ENCODE results near the gene GNLY.

The GNLY gene

DNA sequence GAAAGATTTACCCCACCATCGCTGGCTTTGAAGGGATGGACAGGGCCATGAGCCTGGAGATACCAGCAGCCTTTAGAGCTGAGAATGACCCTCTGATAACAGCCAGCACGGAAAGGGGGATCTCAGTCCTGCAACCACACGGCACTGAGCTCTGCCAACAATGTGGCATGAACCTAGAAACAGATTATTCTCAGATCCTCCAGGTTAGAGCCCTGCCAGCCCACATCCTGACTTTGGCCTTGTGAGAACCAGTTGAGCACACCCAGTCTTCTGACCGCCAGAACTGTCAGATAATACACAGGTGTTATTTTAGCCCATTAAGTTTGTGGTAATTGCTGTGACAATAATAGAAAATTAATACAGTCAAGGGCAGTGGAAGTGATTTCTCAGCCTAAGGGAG, 9.4 kb upstream of the GNLY start:
- DNase-seq (ENCODE audit: low read depth in 2 of 2): no peak

DNA sequence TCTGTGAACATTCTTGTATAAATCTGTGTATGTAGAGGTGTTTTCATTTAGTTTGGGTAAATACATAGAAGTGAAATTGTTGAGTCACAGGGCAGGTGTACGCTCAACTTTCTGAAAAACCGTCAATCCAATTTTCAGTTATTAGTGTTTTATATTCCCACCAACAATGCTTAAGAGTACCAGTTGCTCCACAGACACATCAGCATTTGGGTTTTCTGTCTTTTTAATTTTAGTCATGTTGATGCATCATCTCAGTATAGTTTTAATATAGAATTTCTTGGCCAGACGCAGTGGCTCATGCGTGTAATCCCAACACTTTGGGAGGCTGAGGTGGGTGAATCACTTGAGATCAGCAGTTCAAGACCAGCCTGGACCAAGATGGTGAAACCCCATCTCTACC, 3.2 kb upstream of the GNLY start:
- DNase-seq (ENCODE audit: low read depth in 2 of 2): no peak

DNA sequence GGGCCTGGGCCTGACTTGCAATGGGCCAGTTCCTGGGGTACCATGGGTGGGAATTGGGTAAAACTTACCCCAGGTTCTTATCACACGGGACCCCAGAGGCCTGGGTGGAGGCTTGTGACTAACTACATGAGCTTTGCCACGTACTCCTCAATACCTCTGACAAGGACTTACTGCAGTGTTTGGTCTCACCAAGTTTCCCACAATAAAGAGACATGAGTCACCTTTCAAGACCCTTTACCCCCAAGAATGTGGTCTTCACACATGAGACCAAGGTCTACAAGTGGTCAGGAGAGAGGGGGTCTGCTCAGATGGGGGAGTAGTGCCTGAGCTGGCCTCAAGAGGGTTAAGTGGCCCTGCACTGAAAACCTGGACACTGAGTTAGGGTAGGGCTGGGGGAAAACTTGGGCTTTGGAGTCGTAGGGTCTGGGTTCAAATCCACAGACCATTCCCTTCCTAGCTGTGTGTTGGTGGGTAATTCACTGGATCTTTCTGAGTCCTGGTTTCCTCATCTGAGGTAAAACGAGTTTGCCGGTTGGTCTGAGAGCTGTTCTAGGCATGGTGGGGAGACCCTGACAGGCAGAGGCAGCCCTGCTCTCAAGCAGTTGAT, 2.0 kb upstream of the GNLY start:
- DNase-seq (ENCODE audit: low read depth in 2 of 2): no peak

DNA sequence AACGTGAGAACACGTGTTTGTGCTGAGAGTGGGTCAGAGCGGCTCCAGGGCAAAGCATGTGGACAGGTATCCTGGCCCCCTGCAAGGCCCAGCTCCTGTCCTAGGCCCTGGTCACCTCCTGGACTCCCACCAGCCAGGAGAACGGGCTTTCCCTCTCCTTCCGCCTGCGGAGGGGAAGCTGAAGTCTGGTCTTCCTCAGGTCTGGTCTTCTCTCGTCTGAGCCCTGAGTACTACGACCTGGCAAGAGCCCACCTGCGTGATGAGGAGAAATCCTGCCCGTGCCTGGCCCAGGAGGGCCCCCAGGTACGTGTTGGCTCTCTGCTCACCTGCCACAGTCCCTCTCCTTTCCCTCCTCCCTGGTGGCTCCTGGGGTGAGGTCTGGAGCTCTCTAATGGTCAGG, 963 bp downstream of the GNLY start:
- no peak for DNase-seq (ENCODE audit: low read depth in 2 of 2)

DNA sequence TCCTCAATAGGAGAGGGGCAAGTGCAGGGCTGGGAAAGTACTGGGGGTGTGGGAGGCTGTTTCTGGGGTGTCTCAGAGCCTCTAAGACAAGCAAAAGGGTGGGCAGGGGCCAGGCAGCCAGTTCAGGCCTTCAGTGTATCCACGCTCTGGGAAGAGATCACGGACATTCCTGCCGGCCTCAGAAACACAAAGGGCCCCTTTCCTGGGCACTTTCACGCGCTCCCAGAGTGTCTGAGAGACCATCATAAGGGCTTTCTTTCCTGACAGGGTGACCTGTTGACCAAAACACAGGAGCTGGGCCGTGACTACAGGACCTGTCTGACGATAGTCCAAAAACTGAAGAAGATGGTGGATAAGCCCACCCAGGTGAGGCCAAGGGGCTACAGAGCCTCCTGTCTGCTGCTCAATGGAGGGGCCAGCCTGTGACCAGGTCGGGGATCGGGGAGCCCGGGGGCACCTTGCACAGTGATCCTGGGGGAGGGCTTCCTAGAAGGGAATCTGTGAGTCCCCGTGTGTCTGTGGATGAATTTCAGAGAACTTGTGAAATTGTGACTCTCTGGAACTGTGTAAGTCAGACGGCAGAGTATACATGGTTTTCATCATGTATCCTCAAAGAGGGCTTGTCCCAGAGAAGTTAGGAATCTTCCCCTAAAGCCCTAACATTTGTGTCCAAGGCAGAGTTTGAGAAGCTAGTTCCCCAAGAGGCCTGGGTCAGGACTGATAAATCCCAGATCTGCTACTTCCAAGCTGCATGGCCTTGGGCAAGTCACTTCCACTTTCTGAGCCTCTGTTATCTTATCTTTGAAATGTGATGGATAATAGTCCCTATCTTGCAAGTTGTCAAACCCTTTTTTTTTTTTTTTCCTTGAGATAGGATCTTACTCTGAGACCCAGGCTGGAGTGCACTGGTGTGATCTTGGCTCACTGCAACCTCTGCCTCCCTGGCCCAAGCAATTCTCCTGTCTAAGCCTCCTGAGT, 1.8 kb downstream of the GNLY start:
- no peak for DNase-seq (ENCODE audit: low read depth in 2 of 2)

DNA sequence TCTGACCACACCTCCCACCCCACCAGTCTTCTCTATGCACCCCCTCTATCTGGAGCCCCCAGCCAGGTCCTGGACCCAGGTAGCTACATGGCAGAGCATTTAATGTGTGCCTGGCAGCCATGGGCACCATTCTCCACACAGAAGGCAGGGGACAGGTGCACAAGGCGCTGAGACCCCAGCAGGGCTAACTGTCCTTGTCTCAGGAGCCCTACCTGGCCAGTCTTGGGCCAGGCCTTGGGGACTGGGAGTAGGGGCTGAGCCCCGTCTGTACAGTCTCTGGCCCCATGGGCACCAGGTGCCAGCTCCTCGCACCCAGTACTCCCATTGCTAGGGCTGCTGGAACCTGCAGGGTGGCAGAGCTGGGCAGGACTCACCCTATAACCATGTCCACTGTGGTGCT, 2.9 kb downstream of the GNLY start:
- DNase-seq (ENCODE audit: low read depth in 2 of 2): no peak

DNA sequence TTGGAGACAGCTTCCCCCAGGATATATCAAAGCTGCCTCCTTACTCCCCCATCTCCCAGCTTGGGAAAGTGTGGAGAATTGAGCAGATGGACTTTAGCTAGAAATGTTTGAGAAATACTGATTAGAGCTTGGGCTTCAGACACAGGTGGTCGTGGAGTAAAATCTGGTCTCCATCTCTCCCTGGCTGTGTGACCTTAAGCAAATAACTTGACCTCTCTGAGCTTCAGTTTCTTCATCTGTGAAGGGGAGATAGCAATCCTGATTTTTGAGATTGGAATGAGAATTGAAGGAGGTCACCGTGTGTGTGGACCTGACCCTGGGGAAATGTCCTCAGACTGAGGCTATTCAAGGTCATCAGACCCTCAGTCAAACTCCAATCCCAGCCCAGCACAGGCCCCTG, 3.6 kb downstream of the GNLY start:
- DNase-seq (ENCODE audit: low read depth in 2 of 2): no peak

DNA sequence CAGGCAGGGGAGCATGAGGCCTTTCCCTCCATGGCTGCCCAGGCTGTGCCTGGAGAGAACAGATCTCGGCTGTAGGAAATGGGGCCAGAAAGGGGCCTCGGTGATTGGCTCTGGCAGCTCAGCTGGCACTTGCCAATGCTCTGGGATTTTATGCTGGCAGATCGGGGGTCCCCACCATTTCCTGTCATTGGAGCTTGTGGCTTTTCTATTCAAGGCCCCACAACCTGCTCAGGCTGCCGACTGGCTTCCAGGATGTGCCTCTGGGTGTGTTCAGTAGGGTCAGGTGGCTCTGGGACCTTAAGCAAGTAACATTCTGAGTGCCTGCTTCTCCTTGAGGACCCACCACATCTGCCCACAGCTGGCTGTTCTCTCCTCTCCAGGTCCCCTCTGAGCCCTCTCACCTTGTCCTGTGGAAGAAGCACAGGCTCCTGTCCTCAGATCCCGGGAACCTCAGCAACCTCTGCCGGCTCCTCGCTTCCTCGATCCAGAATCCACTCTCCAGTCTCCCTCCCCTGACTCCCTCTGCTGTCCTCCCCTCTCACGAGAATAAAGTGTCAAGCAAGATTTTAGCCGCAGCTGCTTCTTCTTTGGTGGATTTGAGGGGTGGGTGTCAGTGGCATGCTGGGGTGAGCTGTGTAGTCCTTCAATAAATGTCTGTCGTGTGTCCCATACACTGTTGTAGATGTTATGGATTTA, 4.2 kb downstream of the GNLY start:
- no peak for DNase-seq (ENCODE audit: low read depth in 2 of 2)

DNA sequence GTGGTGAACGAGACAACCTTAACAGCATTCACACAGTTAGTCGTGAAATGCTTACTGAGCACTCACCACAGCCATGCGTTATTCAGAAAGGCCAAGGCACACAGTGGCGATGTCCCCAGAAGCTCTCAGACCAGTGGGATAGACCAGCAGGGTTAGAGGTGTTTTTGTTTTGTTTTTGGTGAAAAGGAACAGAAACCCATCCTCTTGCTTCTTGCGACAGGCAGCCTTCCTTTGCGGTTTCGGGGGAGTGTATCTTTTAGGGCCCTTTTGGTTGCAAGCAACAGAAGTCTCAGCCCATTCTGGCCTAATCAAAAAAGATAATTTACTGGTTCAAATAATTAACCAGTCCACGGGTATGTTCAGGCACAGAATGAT, 4.7 kb downstream of the GNLY start:
- no peak for DNase-seq (ENCODE audit: low read depth in 2 of 2)

DNA sequence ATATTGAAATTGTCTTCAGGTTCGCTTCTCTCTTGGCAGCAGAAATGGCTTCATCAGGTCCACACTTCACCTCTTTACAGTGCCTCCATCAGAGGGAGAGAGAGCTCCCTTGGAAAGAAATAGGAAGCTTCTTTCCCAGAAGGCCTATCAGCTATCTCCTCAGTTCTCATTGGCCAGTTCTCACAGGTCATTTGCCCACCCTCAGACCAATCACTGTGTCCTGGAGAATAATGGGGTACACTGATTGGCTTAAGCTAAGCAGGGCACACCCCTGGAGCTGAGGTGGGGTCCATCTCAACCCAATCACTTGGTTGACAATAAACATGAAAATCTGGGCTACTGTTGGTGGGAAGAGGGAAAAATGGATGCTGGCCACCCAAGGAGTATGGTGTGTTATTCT, 5.2 kb downstream of the GNLY start:
- DNase-seq (ENCODE audit: low read depth in 2 of 2): no peak

DNA sequence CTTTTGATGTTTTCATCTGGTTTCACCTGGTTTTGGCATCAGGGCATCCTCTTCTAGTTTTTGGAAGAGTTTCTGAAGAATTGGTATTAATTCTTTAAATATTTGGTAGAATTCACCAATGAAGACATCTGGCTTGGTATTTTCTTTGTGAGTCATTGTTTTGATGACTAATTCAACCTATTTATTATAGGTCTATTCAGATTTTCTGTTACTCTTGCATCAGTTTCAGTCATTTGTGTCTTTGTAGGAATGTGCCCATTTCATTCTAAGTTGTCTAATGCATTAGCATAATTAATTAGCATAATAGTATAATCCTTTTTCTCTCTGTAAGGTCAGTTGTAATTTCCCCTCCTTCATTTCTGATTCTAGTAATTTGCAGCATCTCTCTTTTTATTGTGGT, 8.0 kb downstream of the GNLY start:
- DNase-seq (ENCODE audit: low read depth in 2 of 2): no peak

DNA sequence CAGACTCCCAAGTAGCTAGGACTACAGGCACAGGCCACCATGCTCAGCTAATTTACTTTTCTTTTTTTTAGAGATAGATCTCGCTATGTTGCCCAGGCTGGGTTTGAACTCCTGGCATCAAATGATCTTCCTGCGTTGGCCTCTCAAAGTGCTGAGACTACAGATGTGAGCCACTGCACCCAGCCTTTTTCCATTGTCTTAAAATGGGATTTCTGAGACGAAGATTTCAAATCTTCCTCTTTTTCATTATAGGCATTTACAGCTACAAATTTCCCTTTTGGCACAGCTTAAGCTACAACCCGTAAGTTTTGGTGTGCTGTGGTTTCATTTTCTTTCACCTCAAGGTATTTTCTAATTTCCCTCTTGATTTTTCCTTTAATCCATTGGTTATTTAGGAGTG, 8.6 kb downstream of the GNLY start:
- DNase-seq (ENCODE audit: low read depth in 2 of 2): no peak

DNA sequence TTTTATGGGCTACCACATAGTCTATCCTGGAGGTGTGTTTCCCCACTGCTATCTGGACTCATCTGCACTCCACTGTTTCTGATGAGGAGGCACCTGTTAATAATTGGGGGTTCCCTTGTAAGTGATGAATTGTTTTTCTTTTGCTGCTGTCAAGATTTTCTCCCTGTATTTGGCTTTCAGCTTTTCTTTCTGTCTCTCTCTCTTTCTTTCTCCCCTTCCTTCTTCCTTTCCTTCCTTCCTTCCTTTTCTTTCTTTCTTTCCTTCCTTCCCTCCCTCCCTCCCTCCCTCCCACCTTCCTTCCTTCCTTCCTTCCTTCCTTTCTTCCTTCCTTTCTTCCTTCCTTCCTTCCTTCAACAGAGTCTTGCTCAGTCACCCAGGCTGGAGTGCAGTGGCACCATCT, 9.2 kb downstream of the GNLY start:
- DNase-seq (ENCODE audit: low read depth in 2 of 2): no peak

DNA sequence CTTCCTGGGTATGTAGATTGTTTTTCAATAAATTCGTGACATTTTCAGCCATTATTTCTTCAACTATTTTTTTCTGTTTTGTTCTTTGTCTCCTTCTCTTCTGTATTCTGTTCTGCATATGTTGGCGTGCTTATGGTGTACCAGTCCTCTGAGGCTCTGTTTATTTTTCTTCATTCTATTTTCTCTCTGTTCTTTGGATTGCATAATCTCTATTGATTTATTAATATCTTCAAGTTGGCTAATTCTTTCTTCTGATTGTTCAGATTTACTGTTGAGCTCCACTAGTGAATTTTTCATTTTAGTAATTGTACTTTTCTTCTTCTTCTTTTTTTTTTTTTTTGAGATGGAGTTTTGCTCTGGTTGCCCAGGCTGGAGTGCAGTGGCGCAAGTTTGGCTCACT, 9.9 kb downstream of the GNLY start:
- DNase-seq (ENCODE audit: low read depth in 2 of 2): no peak

DNA sequence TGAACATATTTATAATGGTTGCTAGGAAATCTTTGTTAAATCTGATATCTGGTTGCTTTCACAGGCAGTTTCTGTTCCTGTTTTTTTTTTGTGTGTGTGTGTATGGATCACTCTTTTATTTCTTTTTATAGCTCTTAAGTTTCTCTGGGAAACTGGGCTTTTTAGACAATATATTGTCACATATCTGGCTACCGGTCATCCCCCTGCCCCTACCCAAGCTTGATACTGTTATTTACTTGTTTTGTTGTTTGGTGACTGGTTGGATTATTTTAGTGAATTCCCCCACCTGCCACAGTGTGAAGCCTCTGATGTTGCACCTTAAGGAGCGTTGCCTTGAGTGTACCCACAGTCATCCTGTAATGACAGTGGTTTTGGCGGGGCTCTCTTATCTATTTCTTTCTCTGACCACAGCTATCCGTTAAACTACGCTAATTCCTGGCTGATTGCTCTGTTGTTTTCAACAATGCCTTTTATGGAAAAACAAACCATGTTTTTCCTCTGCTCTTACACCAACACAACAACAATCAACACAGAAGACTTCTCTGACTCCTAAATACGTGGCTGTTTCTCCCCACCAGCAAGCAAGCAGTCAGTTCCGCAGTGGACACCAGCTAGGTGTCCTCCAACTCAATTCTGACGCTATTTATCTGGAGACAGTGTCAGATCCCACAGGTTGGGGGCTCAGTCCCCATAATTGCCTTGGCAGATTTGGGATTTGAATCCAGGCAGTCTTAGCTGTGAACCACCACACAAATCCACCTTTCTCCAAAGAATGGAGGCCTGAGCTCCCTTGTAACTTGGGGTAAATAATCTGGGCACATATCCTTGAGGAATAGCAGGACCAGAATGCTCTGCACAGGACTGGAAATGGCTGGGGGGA, 10.9 kb downstream of the GNLY start:
- peak in 1 of 2 donors; percentile 17 for DNase-seq (ENCODE audit: low read depth in 2 of 2)

DNA sequence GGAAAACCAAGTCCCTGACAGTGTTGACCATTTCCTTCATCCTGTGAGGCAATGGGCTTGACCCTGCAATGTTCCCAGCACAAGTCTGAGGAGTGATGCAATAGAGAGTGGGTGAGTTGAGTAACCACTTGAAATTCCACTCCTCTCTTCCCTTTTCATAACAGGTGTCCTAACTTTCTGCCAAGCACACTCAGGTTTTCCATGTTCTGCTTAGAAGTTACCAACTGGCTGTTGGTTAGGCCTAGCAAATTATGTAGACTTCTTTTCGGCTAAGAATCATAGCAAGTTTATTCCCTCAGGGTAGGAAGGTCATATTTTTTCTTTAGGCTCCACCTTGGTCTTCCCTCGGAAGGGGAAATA, 11.5 kb downstream of the GNLY start:
- DNase-seq (ENCODE audit: low read depth in 2 of 2): no peak

DNA sequence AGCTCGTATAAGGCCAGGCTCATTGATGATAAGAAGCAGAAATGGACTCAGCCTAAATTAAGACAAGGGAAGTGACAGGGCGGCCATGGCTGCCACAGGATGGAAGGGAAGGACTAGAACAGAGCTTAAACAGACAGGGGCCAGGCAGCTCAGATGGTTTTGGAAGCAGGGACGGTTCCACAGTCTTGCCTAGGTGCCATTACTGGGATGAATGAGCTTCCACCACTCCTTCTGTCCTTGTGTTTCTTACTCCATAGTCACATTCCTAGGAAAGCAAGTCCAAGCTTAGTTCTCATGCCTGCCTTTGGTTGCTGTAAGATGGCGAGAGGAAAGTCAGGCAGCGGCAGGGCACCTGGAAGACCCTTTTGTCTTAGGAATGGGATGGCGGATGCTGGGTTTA, 11.9 kb downstream of the GNLY start:
- DNase-seq (ENCODE audit: low read depth in 2 of 2): no peak

DNA sequence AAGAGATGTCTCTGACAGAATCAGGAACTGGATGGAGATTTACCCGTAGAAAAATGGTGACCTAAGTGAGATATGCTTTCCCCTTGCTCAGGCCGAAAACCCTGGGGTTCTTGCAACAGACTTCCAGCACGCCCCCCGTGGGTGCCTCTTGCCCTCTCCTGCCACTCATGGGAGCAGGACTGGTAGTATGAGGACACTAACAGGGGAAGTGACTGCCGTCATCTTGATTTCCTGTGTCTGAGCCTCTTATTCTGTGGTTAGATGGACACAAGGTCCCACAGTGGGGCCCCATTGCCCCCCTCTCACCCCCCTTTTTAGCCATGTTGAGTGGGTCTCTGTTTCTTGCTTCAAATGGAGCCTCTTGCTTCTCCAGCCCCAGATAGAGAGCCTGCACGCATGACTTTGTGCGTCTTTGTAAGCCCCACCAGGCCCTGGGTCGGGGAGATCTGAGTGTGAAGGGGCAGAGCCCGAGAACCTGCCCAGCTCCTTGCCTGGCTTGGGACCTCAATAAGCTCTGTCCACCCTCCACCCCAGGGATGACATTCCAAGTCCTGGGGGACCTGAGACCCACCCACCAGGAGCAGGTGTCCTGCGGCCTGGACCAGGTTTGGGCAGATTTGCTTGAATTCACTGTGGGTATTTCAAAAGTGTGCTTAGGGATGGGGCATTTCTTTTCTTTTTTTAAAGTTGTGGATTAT, 12.6 kb downstream of the GNLY start:
- no peak for DNase-seq (ENCODE audit: low read depth in 2 of 2)

DNA sequence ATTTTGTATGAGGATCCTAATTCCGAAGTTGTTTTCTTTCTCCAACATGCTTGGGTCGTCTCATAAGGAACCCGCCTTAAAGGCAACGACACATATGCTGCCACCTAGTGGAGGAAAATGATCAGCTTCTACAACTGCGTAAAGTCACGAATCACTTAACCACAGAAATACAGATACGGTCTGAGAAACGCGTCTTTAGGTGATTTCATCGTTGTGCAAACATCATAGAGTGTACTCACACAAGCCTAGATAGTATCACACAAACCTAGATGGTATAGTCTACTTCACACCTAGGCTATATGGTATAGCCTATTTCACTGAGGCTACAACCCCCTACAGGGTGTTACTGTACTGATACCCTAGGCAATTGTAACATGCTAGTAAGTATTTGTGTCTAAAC, 13.1 kb downstream of the GNLY start:
- DNase-seq (ENCODE audit: low read depth in 2 of 2): peak in 1 of 2 donors; percentile 31

DNA sequence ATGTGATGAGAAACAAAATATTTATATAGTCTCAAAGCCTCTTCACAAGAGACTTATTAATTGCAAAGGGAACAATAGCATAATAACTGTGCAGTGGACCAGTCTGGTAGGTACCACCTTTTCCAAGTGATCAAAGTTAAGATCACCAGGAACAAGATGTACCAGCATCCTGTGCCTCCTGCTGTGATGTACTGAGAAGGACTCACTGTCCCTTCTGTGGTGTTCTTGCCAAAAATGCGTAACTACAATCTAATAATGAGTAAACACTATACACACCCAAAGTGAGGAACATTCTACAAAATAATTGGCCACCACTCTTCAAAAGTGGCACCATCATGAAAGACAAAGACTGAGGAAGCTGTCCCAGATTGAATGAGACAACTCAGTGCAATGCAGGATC, 14.5 kb downstream of the GNLY start:
- DNase-seq (ENCODE audit: low read depth in 2 of 2): no peak

DNA sequence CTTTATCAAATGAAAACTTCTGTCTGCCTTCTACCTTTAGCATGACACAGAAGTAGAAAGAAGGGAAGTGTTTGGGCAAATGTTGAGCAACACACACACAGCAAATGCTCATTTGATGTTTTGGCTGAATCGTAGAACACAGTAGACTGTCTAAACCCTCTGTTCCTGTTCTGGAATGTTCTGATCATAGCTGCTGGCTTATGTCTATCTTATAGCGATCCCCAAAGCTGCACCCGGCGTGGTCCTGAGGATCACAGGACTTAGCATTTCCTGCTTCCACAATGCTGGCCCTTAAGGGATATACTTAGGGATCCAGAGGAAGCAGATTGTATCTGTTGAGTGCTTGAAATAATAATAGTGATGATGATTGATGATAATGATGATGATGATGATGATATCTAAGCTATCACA, 15.2 kb downstream of the GNLY start:
- DNase-seq (ENCODE audit: low read depth in 2 of 2): no peak
